ENCODE results near the gene MAP2K5.
A peak's percentile ranks its signal among the peaks of the same experiment; 100 is the strongest.

MAP2K5 gene
- 6.8 to 17.9 (median 14.6) reads per million in 3 experiments for total RNA-seq

DNA sequence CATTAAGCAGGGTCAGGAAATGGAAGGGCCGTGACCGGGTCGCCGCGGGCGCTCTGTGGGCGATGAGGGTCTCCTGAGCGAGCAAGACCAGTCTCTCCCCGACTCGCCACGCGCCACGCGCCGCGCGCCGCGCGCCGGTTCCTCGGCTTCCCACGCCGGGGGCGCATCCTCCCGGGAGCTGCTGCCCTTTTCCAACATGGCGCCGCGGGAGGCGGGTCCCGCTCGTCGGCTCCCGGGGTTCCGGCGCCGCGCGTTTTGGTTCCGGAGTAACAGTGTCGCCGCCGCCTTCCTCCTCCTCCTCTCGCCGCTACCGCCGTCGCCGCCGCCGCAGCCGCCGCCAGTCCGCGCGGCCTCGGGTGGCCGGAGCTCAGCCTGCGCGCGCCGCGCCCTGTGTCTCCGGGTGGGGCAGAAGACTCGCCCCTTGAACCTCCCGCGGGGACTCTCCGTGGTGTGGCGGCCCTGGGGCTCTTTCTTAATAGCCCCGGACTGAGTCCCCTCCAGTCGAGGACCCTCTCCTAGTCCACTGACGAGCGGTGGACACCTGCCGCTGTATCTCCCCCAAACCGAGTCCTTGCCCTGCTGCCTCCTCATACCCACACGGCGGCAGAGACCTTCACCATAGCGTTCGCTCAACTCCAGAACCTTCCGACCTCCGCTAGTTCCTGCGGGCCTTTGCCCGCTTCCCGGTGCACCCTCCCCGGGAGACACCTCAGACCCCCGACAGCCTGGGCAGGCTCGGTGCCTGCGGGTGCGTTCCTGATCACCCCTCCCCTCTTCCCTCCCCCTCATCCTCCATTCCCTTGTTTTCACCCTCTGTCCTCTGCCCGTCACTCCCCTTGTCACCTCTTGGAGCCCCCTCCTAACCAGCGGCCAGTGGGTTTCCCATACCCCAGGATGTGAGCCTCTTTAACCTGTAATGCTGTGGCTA lies at the start of gene MAP2K5:
Gene MAP2K5, plus strand, starts transcription at position 284 of the 928 bp plus-strand sequence. Its CDS starts 633 bp downstream, at position 917.
- DNase-seq = peak; percentile 80

DNA sequence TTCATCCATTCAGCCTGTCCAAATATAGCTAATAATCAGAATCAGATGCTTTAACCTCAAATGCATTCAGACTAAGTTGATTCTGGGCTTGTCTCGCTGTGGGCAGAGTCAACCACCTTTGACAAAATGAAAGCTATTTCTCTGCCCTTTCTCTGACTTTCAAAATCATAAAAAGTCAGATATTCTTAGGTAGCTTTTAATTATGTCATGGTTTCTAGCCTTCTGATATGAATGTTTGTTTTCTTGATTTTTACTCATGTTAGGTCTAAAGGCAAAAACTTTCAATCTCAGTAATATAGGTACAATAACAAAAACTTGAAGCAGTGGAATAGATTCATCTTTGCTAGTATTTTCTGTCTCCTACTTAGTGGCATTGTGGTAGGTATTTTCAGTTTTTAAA lies 46.9 kb upstream of the MAP2K5 start:
- no peak for DNase-seq

DNA sequence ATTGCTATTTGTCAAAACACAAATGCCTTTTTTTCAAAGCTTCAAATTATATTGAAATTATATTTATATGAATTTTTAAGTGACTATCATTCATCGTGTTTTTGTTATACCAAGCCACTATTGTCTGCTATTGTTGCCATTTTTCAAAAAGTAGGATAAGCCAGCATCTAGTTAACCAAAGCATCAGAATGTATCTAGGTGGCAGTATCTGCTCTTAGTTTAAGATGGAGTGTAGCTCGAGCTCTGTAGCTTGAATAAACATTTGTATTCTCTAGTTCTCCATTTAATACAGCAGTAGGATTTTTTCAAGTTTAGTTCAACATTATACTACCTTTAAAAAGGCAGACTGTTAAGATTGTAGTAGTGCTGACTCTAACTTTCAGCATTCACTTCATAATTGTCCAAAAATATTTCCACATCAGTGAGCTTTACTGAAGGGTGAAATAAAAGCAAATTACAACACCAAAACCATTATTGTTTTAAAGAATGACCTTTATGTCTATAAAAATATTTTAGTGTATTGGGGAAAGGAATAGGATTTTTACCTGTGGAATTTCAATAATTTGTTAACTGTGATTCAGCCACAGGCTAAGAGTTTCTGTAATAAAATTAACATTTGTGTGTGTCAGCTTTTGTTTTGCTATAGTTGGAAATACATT lies 41.2 kb upstream of the MAP2K5 start:
- DNase-seq = no peak

DNA sequence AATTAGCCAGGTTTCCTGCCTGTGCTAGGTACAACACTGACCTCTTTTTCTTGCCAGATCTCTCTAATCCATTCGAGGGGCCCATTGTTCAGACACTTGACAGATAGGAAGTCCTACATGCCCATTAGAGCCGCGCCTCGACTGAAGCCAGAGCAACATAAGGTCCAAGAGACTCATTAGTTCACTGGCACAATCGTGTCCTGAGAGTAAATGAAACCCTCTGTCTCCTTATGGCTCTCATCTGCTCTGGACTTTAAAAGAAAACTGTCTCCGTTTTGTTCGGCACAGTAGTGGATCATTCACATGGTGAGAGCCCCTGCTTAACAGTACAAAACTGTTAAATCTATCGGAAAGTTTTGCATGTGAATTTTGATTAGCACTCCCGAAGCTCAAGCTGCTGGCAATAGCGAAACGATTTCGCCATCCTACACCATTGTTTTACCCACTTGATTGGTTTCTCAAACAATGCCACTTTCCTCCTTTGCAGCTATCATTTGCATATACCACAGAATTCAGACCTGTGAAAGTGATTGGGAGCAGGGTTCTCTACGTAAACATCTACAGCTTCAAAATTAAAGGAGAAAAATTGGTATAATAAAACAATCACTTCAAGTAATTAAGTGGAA lies 40.6 kb upstream of the MAP2K5 start:
- DNase-seq = no peak

DNA sequence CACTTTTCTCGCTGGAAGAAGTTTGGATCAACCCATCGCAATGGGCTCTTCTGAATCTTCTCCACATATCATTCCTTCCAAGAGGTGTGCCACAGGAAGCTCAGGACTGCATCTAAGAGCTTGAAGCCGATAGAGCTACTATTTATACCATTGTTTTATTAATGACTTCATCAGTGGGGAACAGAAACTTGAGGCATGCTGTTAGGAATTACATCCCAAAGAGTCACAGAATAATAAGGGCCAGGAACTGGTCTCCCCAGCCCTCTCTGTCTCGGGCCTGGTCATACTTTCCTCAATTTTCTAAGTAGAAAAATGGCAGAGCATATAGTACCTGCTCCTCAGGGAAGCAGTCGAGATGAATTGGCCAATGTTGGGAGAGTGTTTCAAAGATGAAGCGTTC lies 38.4 kb upstream of the MAP2K5 start:
- no peak for DNase-seq

DNA sequence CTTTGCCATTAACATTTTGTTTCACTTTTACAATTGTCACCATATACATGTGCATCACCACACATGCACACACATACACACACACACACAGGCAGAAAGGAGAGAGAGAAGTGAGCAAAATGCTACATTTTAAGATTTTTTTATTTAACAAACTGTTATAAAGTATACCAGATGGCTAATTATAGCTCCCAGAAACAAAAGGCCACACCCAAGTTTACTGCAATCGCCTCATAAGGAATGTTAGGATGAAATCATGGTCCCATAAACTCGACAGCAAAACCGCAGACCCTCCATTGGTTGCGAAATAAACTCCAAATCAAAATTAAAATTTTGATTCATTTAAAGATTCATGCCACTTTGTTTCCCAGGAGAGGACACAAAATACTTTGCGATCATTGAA lies 37.7 kb upstream of the MAP2K5 start:
- DNase-seq = no peak

DNA sequence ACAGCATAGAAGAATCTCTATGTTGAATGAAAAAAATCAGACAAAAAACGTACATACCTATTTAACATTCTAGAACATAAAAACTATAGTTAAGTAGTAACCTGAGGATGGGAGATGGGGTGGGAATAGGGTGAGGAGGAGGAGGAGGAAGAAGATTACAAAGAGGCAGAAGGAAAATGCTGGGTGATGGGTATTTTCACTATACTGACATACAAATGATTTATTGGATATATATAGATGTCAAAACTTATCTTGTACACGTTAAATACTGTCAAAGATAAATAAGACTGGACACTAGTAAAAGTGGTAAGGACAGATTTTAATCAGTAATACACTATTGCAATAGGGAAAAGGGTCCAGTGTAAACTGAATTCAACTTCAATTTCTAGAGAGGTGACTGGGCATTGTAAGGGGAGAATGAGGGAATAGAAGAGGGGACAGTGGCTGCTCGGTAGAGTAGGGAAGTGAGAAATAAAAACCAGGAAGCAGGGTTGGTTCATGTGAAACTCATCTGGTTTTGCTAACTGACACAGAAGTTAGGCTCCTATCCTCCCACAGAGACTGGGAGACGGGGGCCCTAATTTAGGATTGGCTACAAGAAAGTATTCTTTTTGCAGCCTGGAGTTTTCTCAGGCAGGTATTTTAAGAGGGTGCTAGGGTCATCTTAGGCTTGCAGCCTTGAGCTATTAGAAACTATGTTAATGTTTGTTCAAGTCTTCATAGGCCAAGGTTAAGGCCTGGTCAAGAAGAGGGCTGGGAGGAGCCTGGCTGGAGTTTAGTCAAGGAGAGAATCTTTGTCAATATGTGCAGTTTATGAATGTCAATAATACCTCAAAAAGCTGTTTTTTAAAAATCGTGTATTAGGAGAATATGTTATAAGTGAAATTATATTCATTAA lies 36.6 kb upstream of the MAP2K5 start:
- DNase-seq = no peak

DNA sequence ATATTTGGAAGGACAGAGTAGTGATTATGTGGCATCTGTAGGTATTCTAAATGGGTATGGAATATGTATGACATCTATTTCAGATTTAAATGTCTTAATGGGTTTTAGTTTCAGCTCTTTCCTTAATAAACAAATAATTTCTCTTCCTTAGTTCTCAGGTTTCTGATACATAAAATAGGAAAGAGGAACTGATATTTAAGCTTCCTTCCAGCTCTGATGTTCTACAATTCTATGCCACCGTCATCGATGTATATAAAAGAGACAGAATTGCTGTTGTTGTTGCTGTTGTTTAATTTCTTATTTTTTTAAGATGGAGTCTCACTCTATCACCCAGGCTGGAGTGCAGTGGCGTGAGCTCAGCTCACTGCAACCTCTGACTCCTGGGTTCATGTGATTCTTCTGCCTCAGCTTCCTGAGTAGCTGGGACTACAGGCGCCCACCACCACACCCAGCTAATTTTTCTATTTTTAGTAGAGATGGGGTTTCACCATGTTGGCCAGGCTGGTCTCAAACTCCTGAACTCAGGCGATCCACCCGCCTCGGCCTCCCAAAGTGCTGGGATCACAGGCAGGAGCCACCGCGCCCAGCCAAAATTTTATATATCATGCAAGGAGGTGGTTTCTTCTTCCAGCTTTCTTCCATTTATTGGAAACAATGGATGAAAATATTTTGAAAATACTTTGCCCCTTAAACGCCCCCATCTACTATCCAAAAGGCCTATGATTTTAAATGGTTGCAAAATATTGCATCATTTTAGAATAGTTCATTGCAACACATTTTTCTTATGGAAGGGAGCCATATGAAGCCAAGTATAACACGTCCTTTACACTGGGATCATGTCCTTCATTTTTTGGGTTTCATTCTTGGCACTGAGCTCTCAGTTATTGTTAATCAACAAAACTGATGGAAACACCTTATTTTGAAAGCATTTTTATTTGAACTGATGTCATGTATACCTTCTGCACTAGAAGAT lies 35.4 kb upstream of the MAP2K5 start:
- no peak for DNase-seq

DNA sequence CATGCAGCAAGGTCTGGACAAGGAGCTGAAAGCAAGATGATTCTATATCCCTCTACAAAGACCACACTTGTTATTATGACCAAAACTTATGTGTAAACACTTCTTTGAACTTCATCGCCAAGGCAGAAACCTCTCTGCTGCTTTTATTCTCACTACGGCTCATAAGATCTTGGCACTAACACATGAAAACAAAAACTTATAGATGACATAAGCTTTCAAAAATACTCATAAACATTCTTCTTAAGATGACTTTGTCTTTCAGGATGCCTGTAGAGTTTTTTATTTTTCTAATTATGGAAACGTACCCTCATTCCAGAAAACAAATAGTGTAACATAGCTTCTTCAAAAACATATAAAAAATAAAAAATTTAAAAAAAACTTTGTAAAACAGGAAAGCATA lies 34.1 kb upstream of the MAP2K5 start:
- DNase-seq = no peak

DNA sequence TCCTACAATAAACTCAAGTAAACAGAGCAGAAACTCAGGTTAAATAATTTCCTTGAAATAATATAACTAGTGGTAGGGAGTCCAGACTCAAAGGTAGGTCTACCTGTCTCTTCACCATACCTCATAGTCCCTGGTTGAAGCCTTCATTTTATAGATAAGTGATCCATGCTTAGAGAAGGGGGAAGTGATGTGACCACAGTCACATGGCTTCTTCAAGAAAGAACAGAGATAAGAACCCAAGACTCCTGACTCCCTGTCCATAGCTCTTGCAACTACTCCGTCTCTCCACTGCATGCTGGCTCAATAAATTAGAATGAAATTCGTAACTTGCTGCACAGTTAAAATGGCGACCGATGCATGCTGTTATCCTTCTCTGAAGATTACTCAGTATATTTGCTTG lies 32.6 kb upstream of the MAP2K5 start:
- DNase-seq = no peak

DNA sequence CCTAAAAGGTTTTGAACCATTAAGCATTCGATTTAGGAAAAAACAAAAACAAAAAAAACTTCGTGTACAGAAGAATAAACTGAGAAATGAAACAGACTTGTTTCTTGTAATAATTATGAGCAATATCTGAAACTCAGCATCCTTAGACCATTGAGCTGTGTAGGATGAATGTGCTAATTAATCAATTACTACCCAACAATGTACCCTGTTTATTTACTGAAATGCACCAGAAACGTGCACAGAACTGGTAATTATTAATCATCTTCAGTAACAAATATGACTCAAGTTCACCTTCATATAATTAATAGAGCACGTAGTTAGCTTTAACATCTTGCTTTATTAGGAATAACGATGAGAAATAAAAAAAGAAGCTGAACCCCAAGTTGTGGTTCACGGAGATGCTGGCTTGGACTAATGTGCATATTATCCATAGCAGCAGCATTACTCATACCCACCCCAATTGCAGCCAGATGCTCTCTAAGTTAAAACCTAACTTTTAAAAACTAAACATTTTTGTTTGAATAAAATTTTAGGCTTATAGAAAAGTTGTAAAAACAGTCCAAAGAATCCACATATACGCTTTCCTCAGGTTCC lies 31.8 kb upstream of the MAP2K5 start:
- DNase-seq = no peak

DNA sequence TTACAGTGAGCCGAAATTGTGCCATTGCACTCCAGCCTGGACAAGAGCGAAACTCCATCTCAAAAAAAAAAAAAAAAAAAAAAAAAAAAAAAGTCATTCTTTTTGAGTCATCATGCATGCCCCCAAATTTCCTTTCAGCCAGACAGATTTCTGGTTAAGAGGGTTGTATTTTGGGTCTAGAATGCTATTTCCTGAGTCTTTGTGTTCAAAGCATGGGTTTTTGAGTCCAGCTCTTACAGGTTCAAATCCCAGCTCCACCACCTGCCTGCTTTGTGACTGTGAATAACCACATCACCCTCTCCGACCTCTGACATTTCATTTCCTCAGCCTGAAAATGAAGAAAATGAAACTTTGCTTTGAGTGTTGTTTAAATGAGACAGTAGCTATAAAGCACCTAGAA lies 30.9 kb upstream of the MAP2K5 start:
- no peak for DNase-seq

DNA sequence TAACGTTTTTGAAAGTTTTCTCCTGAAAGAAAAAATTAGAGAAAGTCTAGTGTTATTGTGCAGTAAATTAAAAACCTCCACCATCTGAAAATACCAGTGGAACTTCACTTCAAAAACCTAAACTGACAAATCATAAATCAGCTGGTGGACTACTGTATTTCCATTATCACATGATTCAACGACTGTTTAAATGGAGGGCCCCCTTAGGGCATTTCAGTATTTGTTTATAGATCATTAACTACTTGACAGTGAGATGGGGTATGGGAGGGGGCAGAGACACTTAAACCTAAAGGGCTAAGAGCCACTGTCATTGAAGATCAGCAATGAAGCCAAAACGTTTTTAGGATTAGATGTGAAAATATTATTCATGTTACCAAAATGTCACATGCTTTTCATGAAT lies 30.4 kb upstream of the MAP2K5 start:
- DNase-seq = no peak

DNA sequence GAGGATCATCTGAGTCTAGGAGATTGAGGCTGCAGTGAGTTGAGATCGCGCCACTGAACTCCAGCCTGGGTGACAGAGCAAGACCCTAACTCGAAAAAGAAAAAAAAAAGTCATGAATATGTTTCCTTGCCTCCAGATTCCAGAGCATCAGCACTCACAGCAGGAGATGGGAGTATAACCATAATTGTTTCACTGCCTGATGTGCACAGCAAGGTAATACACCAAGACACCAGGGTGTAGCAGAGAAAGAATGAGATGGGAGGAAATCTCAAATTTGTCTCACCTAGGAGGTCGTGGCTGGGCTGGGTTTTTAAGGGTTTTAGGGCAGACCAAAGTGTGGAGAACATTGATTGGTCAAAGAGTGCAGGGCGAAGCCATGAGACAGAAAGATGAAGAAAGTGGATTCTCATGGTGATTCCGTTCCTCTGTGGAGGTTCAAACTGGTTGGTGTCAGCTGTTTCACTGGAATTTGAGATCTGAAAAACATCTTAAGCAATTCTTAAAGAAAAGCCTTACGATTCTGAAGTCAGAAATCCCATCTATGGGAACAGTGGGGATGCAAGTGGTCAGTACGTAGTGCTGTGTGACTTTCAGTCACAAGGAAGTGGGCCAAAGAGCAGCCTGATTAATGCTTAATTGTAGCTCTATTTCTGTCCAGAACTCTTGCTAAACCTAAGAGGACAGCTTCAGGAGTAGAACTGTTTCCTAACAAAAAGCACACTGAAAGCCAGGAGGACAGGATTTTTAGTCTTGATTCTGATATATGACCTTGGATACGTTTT lies 29.4 kb upstream of the MAP2K5 start:
- no peak for DNase-seq

DNA sequence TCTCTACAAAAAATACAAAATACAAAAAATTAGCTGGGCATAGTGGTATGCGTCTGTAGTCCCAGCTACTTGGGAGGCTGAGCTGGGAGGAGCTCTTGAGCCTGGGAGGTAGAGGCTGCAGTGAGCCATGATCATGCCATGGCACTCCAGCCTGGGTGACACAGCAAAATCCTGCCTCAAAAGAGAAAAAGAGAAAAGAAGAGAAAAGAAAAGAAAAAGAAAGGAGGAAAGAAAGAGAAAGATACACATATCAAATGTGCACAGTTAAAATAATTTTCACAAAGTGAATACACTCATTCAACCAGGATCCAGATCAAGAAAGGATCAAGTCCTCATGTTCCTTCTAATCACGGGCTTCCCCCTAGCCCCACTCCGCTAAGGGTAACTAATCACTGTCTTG lies 27.4 kb upstream of the MAP2K5 start:
- no peak for DNase-seq

DNA sequence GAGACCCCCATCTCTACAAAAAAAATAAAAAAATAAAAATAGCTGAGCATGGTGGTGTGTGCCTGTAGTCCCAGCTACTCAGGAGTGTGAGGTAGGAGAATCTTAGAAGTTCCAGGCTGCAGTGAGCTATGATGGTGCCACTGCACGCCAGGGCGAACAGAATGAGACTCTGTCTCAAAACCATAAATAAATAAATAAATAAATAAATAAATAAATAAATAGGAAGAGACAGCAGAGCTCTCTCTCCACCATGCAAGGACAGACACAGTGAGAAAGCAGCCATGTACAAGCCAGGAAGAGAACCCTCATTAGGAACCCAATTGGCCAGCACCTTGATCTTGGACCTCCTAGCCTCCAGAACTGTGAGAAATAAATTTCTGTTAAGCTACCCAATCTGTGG lies 26.9 kb upstream of the MAP2K5 start:
- DNase-seq = no peak

DNA sequence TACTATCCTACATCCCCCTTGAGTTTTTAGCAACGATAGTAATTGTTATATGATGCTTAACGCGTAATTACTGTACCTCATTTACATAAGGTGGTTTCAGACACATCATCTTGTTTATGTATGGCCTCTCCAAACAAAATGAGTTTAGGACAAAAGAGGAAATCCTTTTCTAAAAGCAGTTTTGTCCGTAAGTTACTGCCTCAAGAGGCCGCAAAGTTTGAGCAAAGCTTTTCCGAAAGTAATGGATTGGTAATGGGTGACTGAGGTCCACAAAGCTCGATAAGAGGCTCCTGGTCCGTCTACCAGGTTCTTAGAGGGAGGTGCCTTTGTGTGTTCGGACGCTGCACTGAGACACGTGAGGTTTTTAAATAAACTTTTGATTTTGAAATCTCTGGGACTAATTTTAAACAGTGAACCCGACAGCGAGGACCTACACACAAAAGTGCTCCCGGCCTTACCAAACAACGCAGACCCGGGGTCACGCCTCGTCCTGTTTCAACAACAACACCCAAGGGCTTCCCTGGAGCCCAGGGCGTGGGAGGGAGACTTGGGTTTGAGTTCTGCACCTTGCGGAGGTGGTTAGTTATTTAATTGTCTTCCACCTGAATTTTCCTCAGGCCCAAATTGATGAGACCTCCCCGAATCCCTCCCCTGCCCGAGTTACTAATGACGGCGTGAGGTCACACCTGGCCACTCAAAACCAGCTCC lies 22.0 kb upstream of the MAP2K5 start:
- no peak for DNase-seq

DNA sequence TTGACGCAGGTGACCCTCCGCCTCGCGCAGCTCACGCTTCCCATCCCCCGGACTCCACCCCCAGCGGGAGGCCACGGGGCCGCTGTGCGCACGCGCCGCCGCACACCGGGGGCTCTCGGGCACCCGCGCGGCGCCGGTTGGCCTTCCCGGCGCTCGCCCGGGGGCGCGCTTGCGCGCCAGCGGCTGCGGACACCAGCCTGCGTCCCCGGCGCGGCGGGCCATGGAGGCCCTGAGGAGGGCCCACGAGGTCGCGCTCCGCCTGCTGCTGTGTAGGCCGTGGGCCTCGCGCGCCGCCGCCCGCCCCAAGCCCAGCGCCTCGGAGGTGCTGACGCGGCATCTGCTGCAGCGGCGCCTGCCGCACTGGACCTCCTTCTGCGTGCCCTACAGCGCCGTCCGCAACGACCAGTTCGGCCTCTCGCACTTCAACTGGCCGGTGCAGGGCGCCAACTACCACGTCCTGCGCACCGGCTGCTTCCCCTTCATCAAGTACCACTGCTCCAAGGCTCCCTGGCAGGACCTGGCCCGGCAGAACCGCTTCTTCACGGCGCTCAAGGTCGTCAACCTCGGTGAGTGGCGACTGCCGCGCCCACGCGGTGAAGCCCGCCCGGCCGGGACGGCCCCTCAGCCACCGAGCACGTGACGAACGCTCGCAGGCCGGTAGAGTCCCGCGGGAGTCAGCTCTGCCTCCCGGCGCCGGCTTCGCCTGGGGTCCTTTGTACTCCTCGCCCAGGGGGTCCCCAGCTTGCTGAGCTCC lies 21.3 kb upstream of the MAP2K5 start, which contains the start of gene C15orf61:
Gene C15orf61, plus strand, starts transcription at position 103 of the 754 bp plus-strand sequence. Its CDS starts 118 bp downstream, at position 221.
- DNase-seq = peak; percentile 86
